ENCODE results near the gene LARGE1.

LARGE1 gene

GRCh38 chr22:33903012-33903411 lies 17.3 kb downstream of the LARGE1 start:
- Histone ChIP-seq H2AK5ac (ENCODE audit: low read length) (no peak overlapping the region), H2BK5ac (ENCODE audit: low read length) (no peak overlapping the region), H3K23ac (ENCODE audit: low read length) (no peak overlapping the region), H3K4me2 (ENCODE audit: low read length) (no peak overlapping the region), H3K9ac (ENCODE audit: low read length) (no peak overlapping the region), H3K79me2 (ENCODE audit: control insufficient read depth, insufficient read depth, low read length) (peaks cover 57% of the 10 kb centered on the region), H4K5ac (ENCODE audit: low read length) (no peak overlapping the region), H3K4me3 (ENCODE audit: low read length) (no peak overlapping the region), H3K56ac (ENCODE audit: low read length) (no peak overlapping the region), H2BK15ac (replicated peaks; ENCODE audit: low read depth) (no peak overlapping the region), H3K36me3 (ENCODE audit: control insufficient read depth, insufficient read depth, low read length) (no peaks in the 10 kb centered on the region), H3K4me1 (ENCODE audit: control insufficient read depth, low read depth, low read length) (no peaks in the 10 kb centered on the region), H4K8ac (ENCODE audit: low read depth, low read length) (no peak overlapping the region), H3K4ac (ENCODE audit: low read depth, low read length) (no peak overlapping the region), H3K27me3 (ENCODE audit: insufficient read depth, low read length, poor library complexity) (no peaks in the 10 kb centered on the region), H2BK120ac (ENCODE audit: low read depth, low read length) (no peak overlapping the region), H3K18ac (ENCODE audit: low read length) (no peak overlapping the region), H3K27ac (ENCODE audit: low read depth, low read length) (no peak overlapping the region), H3K79me1 (ENCODE audit: low read length) (peaks cover 6% of the 10 kb centered on the region)
- DNase-seq, result no peak
- WGBS (ENCODE audit: extremely low coverage, insufficient coverage, low lambda C conversion rate), result no CpG with 5 or more reads among the region's 7 CpGs

- Histone ChIP-seq H3K18ac (ENCODE audit: low read length) (no peak overlapping the region), H3K4me1 (ENCODE audit: control insufficient read depth, low read depth, low read length) (peaks cover under 1% of the 10 kb centered on the region), H4K5ac (ENCODE audit: low read length) (no peak overlapping the region), H3K27ac (ENCODE audit: low read depth, low read length) (no peak overlapping the region), H3K27me3 (ENCODE audit: insufficient read depth, low read length, poor library complexity) (no peaks in the 10 kb centered on the region), H4K8ac (ENCODE audit: low read depth, low read length) (no peak overlapping the region), H3K9ac (ENCODE audit: low read length) (no peak overlapping the region), H3K79me2 (ENCODE audit: control insufficient read depth, insufficient read depth, low read length) (peaks cover 51% of the 10 kb centered on the region), H3K4me3 (ENCODE audit: low read length) (no peak overlapping the region), H3K4me2 (ENCODE audit: low read length) (no peak overlapping the region), H2BK5ac (ENCODE audit: low read length) (no peak overlapping the region), H3K4ac (ENCODE audit: low read depth, low read length) (no peak overlapping the region), H3K79me1 (ENCODE audit: low read length) (peaks cover 3% of the 10 kb centered on the region), H3K36me3 (ENCODE audit: control insufficient read depth, insufficient read depth, low read length) (no peaks in the 10 kb centered on the region), H2BK15ac (replicated peaks; ENCODE audit: low read depth) (no peak overlapping the region), H2AK5ac (ENCODE audit: low read length) (no peak overlapping the region), H3K56ac (ENCODE audit: low read length) (no peak overlapping the region), H2BK120ac (ENCODE audit: low read depth, low read length) (no peak overlapping the region), H3K23ac (ENCODE audit: low read length) (no peak overlapping the region)
- DNase-seq, result no peak
- no CpG with 5 or more reads among the region's 8 CpGs for WGBS (ENCODE audit: extremely low coverage, insufficient coverage, low lambda C conversion rate)
Observed at GRCh38 chr22:33902073-33902472, 18.2 kb downstream of the LARGE1 start.

GRCh38 chr22:33898121-33898520 lies 22.2 kb downstream of the LARGE1 start:
- Histone ChIP-seq H3K18ac (ENCODE audit: low read length) (no peak overlapping the region), H2BK15ac (replicated peaks; ENCODE audit: low read depth) (no peak overlapping the region), H3K4me2 (ENCODE audit: low read length) (no peak overlapping the region), H3K79me2 (ENCODE audit: control insufficient read depth, insufficient read depth, low read length) (peaks cover 64% of the 10 kb centered on the region), H3K56ac (ENCODE audit: low read length) (no peak overlapping the region), H3K36me3 (ENCODE audit: control insufficient read depth, insufficient read depth, low read length) (no peaks in the 10 kb centered on the region), H3K27me3 (ENCODE audit: insufficient read depth, low read length, poor library complexity) (no peaks in the 10 kb centered on the region), H2BK5ac (ENCODE audit: low read length) (no peak overlapping the region), H3K79me1 (ENCODE audit: low read length) (peaks cover 4% of the 10 kb centered on the region), H3K4me1 (ENCODE audit: control insufficient read depth, low read depth, low read length) (peaks cover 4% of the 10 kb centered on the region), H3K9ac (ENCODE audit: low read length) (no peak overlapping the region), H3K4me3 (ENCODE audit: low read length) (no peak overlapping the region), H2AK5ac (ENCODE audit: low read length) (no peak overlapping the region), H4K8ac (ENCODE audit: low read depth, low read length) (no peak overlapping the region), H3K27ac (ENCODE audit: low read depth, low read length) (no peak overlapping the region), H3K23ac (ENCODE audit: low read length) (no peak overlapping the region), H2BK120ac (ENCODE audit: low read depth, low read length) (no peak overlapping the region), H3K4ac (ENCODE audit: low read depth, low read length) (no peak overlapping the region), H4K5ac (ENCODE audit: low read length) (no peak overlapping the region)
- no CpG with 5 or more reads among the region's 7 CpGs for WGBS (ENCODE audit: extremely low coverage, insufficient coverage, low lambda C conversion rate)
- no peak for DNase-seq

- Histone ChIP-seq H2BK120ac (ENCODE audit: low read depth, low read length) (no peak overlapping the region), H2BK5ac (ENCODE audit: low read length) (no peak overlapping the region), H2BK15ac (replicated peaks; ENCODE audit: low read depth) (no peak overlapping the region), H3K4ac (ENCODE audit: low read depth, low read length) (no peak overlapping the region), H3K79me2 (ENCODE audit: control insufficient read depth, insufficient read depth, low read length) (peaks cover 61% of the 10 kb centered on the region), H3K4me2 (ENCODE audit: low read length) (no peak overlapping the region), H3K23ac (ENCODE audit: low read length) (no peak overlapping the region), H3K18ac (ENCODE audit: low read length) (no peak overlapping the region), H3K27me3 (ENCODE audit: insufficient read depth, low read length, poor library complexity) (no peaks in the 10 kb centered on the region), H3K4me1 (ENCODE audit: control insufficient read depth, low read depth, low read length) (peaks cover 4% of the 10 kb centered on the region), H3K9ac (ENCODE audit: low read length) (no peak overlapping the region), H4K8ac (ENCODE audit: low read depth, low read length) (peak overlapping the region; percentile 56), H4K5ac (ENCODE audit: low read length) (no peak overlapping the region), H3K36me3 (ENCODE audit: control insufficient read depth, insufficient read depth, low read length) (no peaks in the 10 kb centered on the region), H3K56ac (ENCODE audit: low read length) (no peak overlapping the region), H2AK5ac (ENCODE audit: low read length) (no peak overlapping the region), H3K27ac (ENCODE audit: low read depth, low read length) (no peak overlapping the region), H3K79me1 (ENCODE audit: low read length) (peaks cover 4% of the 10 kb centered on the region), H3K4me3 (ENCODE audit: low read length) (no peak overlapping the region)
- WGBS (ENCODE audit: extremely low coverage, insufficient coverage, low lambda C conversion rate), result no CpG with 5 or more reads among the region's 8 CpGs
- DNase-seq, result peak; percentile 67
Observed at GRCh38 chr22:33897448-33897835, 22.8 kb downstream of the LARGE1 start.

GRCh38 chr22:33896575-33897447 lies 23.5 kb downstream of the LARGE1 start:
- Histone ChIP-seq H4K8ac (ENCODE audit: low read depth, low read length) (peak overlapping the region; percentile 29), H4K5ac (ENCODE audit: low read length) (no peak overlapping the region), H2AK5ac (ENCODE audit: low read length) (no peak overlapping the region), H3K56ac (ENCODE audit: low read length) (no peak overlapping the region), H3K23ac (ENCODE audit: low read length) (no peak overlapping the region), H3K4ac (ENCODE audit: low read depth, low read length) (no peak overlapping the region), H3K4me1 (ENCODE audit: control insufficient read depth, low read depth, low read length) (peaks cover 4% of the 10 kb centered on the region), H3K27me3 (ENCODE audit: insufficient read depth, low read length, poor library complexity) (no peaks in the 10 kb centered on the region), H3K27ac (ENCODE audit: low read depth, low read length) (no peak overlapping the region), H2BK15ac (replicated peaks; ENCODE audit: low read depth) (no peak overlapping the region), H3K4me3 (ENCODE audit: low read length) (no peak overlapping the region), H3K79me1 (ENCODE audit: low read length) (peaks cover 8% of the 10 kb centered on the region), H3K79me2 (ENCODE audit: control insufficient read depth, insufficient read depth, low read length) (peaks cover 62% of the 10 kb centered on the region), H3K9ac (ENCODE audit: low read length) (no peak overlapping the region), H2BK120ac (ENCODE audit: low read depth, low read length) (no peak overlapping the region), H3K36me3 (ENCODE audit: control insufficient read depth, insufficient read depth, low read length) (no peaks in the 10 kb centered on the region), H3K4me2 (ENCODE audit: low read length) (no peak overlapping the region), H3K18ac (ENCODE audit: low read length) (no peak overlapping the region), H2BK5ac (ENCODE audit: low read length) (no peak overlapping the region)
- peak; percentile 53 for DNase-seq
- WGBS (ENCODE audit: extremely low coverage, insufficient coverage, low lambda C conversion rate), result no CpG with 5 or more reads among the region's 12 CpGs

- Histone ChIP-seq H3K27me3 (ENCODE audit: insufficient read depth, low read length, poor library complexity) (no peaks in the 10 kb centered on the region), H3K79me1 (ENCODE audit: low read length) (peaks cover 8% of the 10 kb centered on the region), H2BK15ac (replicated peaks; ENCODE audit: low read depth) (no peak overlapping the region), H3K27ac (ENCODE audit: low read depth, low read length) (no peak overlapping the region), H3K4me2 (ENCODE audit: low read length) (no peak overlapping the region), H3K9ac (ENCODE audit: low read length) (no peak overlapping the region), H3K56ac (ENCODE audit: low read length) (no peak overlapping the region), H3K18ac (ENCODE audit: low read length) (no peak overlapping the region), H2BK120ac (ENCODE audit: low read depth, low read length) (no peak overlapping the region), H3K4ac (ENCODE audit: low read depth, low read length) (no peak overlapping the region), H3K79me2 (ENCODE audit: control insufficient read depth, insufficient read depth, low read length) (peaks cover 62% of the 10 kb centered on the region), H4K5ac (ENCODE audit: low read length) (no peak overlapping the region), H3K23ac (ENCODE audit: low read length) (no peak overlapping the region), H2AK5ac (ENCODE audit: low read length) (no peak overlapping the region), H3K4me1 (ENCODE audit: control insufficient read depth, low read depth, low read length) (peaks cover 4% of the 10 kb centered on the region), H3K4me3 (ENCODE audit: low read length) (no peak overlapping the region), H2BK5ac (ENCODE audit: low read length) (no peak overlapping the region), H4K8ac (ENCODE audit: low read depth, low read length) (no peak overlapping the region), H3K36me3 (ENCODE audit: control insufficient read depth, insufficient read depth, low read length) (no peaks in the 10 kb centered on the region)
- no CpG with 5 or more reads among the region's 3 CpGs for WGBS (ENCODE audit: extremely low coverage, insufficient coverage, low lambda C conversion rate)
- DNase-seq, result no peak
Observed at GRCh38 chr22:33896154-33896553, 24.1 kb downstream of the LARGE1 start.
